ENCODE data around the gene ATP6V0D1. TPM values are rescaled to one million over a fixed set of nuclear protein-coding genes. Genes with fewer than 3 reads are reported as not detected.
A peak's percentile ranks its signal among the peaks of the same experiment; 100 is the strongest.

The ATP6V0D1 gene
- total RNA-seq, 3 donors from 2014 or later: 152 to 253 (median 228) TPM

DNA sequence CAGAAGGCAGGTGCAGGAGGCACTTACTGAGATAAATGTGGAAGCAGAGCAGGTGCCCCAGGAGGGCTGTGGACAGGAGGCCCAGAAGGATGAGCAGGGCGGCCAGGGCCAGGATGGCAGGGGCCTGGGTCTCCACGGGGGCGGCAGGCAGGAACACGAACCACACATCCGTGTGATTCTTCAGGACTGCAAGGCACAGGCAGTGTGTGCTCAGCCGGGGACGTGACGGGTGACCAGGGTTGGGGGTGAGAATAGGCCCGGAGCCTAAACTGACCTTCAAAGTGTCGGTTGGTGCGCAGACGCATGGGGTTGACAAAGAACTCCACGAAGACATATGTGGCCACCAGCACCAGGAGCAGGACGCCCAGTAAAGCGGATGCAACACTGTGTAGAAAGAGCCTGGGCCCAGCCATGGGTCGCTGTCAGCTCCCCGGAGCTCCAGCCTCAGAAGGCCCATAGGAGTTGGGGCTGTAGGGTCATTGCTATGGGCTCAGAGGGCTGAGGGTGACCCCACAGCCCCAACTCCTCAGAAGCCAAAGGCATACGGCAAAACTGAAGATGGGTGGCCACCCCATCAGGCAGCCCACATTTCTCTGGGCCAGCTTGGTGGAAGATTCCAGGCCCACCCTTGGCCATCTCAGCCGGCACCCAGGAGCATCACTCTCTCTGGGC is 82.3 kb downstream of the ATP6V0D1 start:
- no peak overlapping the region for H3K4me3 ChIP-seq

DNA sequence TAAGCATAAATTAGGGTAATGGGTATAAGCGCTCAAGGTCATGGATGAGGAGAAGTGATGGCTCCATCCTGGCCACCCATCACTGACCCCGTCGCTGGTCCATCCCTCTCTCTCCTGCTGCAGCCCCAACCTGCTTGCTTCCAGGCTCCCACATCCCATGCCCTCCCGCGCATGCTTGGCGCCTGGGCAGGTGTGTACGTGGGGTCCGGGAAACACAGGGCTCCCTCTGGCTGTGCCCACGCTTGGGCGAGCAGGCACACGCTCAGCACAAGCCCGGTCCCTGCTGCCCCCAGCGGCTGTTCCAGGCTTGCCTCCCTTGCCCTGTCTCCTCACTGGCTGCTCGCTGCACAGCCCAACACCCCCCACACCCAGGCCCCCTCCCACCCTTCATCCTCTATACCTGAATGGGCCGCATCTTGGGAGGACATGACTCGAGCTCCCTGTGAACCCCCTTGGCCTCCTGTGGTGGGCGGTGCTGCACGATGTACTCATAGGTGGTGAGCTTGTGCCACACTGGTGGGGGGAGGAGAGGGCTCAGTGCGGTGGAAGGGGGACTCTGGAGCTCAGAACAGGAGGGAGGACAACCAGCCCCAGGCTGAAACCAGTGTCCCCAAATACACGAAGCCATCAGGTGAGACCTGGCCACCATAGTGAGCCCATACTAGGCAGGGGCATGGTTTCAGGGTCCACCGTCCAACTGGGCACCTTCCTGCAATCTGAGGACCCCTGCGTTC is 83.0 kb downstream of the ATP6V0D1 start:
- Histone ChIP-seq H3K9me3 (no peaks in the 10 kb centered on the region), H3K4me1 (ENCODE audit: low read depth) (peaks cover 35% of the 10 kb centered on the region), H3K36me3 (ENCODE audit: low read depth) (no peaks in the 10 kb centered on the region), H3K4me3 (no peak overlapping the region)
- intact Hi-C loops (cut with DNase I, micrococcal nuclease): no loop called here
- ATAC-seq: no peak
- DNase-seq: no peak
- TF ChIP-seq, protein P1, sequence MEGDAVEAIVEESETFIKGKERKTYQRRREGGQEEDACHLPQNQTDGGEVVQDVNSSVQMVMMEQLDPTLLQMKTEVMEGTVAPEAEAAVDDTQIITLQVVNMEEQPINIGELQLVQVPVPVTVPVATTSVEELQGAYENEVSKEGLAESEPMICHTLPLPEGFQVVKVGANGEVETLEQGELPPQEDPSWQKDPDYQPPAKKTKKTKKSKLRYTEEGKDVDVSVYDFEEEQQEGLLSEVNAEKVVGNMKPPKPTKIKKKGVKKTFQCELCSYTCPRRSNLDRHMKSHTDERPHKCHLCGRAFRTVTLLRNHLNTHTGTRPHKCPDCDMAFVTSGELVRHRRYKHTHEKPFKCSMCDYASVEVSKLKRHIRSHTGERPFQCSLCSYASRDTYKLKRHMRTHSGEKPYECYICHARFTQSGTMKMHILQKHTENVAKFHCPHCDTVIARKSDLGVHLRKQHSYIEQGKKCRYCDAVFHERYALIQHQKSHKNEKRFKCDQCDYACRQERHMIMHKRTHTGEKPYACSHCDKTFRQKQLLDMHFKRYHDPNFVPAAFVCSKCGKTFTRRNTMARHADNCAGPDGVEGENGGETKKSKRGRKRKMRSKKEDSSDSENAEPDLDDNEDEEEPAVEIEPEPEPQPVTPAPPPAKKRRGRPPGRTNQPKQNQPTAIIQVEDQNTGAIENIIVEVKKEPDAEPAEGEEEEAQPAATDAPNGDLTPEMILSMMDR (IDR thresholded peaks at IDR 0.05): no peak

More for the DNA sequence above, 82.3 kb downstream of the ATP6V0D1 start:
- TF ChIP-seq, protein P1 (IDR thresholded peaks at IDR 0.05): no peak
- Histone ChIP-seq H3K36me3 (ENCODE audit: low read depth) (no peaks in the 10 kb centered on the region), H3K9me3 (no peaks in the 10 kb centered on the region), H3K4me1 (ENCODE audit: low read depth) (peaks cover 34% of the 10 kb centered on the region)
- ATAC-seq: no peak
- intact Hi-C loops (cut with DNase I, micrococcal nuclease): no loop called here
- DNase-seq: no peak

DNA sequence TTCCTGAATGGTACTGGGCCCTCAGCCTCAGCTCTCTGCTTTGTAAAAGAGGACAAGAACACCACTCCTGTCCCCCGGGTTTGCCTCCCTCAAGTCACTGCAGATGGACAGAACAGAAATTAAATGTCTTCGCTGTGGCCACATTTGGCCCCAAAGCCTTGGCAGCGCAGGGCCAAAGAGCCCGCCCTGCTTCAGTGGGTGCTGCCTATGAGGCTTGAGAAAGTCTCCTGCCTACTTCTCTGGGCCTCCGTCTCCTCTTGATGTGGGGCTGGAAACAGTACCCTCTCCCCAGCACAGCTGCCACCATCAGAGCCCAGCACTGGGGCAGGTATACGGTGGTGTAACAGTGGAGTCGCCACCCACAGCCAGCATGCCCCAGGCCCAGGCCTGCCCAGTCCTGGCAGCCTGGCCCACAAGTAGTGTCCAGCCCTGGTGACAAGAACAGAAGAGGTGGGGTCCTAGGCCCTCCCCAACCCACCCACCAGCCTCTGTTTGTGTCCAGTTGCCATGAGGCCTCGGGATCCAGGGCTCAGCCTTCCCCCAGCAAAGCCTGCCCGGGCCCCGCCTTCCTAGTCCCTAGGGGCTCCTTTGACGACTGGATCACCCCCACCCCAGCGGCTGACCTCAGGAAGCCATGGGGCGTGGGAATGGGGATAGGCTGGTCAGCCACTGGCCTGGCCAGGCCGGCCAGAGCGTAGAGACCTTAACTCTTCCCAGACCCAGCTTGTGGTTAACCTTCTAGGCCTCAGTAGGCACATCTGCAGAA is 83.7 kb downstream of the ATP6V0D1 start:
- H3K4me1 ChIP-seq (ENCODE audit: low read depth): peaks cover 40% of the 10 kb centered on the region
- no peaks in the 10 kb centered on the region for H3K36me3 ChIP-seq (ENCODE audit: low read depth)
- TF ChIP-seq, protein P1 (IDR thresholded peaks at IDR 0.05): no peak
- no peaks in the 10 kb centered on the region for H3K9me3 ChIP-seq
- intact Hi-C loops (cut with DNase I, micrococcal nuclease): no loop called here
- DNase-seq (peak in 2 of 3 donors; percentile 42 to 64), ATAC-seq (no peak)
- no peak overlapping the region for H3K4me3 ChIP-seq

DNA sequence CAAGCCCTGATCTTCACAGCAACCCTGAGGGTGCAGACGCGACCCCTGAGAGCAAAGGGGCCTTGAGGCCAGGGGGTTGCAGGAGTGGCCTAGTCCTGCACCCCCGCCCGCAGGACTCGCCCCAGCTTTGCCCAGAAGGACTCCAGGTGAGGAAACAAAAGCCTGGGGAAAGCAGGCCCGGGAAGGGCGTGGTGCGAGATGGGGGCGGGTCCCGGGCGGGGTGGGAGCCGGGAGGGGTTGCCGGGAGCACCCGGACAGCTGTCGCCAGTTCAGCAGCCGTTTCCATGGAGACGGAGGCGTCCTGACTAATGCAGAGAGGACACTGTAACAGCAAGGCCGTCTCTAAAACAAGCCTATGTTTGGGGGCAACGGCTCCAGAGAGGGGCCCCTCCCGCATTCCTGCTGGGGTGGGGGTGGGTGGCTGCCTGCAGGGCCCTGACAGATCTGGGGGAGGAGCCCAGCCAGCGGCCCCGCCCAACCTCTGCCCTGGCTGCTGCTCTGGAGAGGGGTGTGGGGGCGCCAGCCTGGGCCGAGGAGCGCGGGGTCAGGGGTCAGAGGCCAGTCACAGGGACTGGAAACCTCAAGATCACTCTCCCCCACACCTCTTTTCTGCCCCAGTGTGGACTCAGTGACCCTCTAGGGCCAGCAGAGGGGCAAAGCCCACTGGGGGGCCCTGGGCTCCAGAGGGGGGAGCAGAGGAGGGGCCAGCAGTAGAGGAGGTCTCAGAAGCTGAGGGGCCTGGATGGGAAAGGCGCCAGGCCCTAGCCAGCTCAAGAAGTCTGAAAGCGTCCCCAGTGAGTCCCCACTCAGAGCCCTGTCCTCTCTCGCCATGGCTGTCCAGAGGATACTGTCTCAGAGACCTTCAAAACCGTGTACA is 84.6 kb downstream of the ATP6V0D1 start:
- H3K36me3 ChIP-seq (ENCODE audit: low read depth): no peaks in the 10 kb centered on the region
- DNase-seq: peak; percentile 93 to 94 (median 93)
- intact Hi-C loops (cut with DNase I, micrococcal nuclease): no loop called here
- TF ChIP-seq, protein P1 (IDR thresholded peaks at IDR 0.05): no peak
- no peak overlapping the region for H3K4me3 ChIP-seq
- H3K9me3 ChIP-seq: no peaks in the 10 kb centered on the region
- H3K4me1 ChIP-seq (ENCODE audit: low read depth): peaks cover 40% of the 10 kb centered on the region
- ATAC-seq: peak; percentile 76

Data from mucosa of descending colon (tissue), 3 donors.